H1 (cell line): ENCODE results near the gene THADA. TPM values are rescaled to one million over a fixed set of nuclear protein-coding genes. Genes with fewer than 3 reads are reported as not detected.

ENCODE experiments used
- CTCF ChIA-PET: fragments of 300-600 bp; sonication (Branson Sonifier 250); formaldehyde crosslinking; loops from one replicate; lab custom pipeline; 2021; ENCODE audit not compliant: partially characterized antibody; lab: Charles Lee
- POLR2A ChIA-PET: fragments of 300-600 bp; sonication (Branson Sonifier 250); formaldehyde crosslinking; loops from one replicate; lab custom pipeline; 2021; ENCODE audit warnings: inconsistent platforms; ENCODE audit not compliant: partially characterized antibody; lab: Charles Lee
- DNase-seq, 2 experiments: peaks; one replicate each; pipeline versions ENCODE4 v3.0.0 to v3.0.0-alpha.2; 2010 to 2022; ENCODE audit warnings: low spot score in 2 of 2, low read depth in 1 of 2, mixed read lengths in 1 of 2
- FAIRE-seq: peaks from 2 replicates; lab custom pipeline; 2011; peaks lifted over from hg19 to GRCh38; lab: Jason Lieb, UNC
- H2AFZ ChIP-seq: 2 replicates; pipeline ENCODE4 v1.8.1; 2012; ENCODE audit warnings: low read length, inconsistent platforms
- H2AK5ac ChIP-seq: 2 replicates; pipeline ENCODE4 v1.6.1; 2013; ENCODE audit warnings: low read depth, low read length
- H2BK120ac ChIP-seq: replicated peaks from 2 replicates; pipeline ENCODE3; 2013; ENCODE audit warnings: low read depth, low read length, inconsistent platforms
- H2BK12ac ChIP-seq: 2 replicates; pipeline ENCODE4 v1.6.1; 2013; ENCODE audit warnings: low read depth, low read length
- H2BK15ac ChIP-seq: 2 replicates; pipeline ENCODE4 v1.6.1; 2013; ENCODE audit warnings: low read length
- H2BK20ac ChIP-seq: 2 replicates; pipeline ENCODE4 v1.6.1; 2013; ENCODE audit warnings: low read length
- H2BK5ac ChIP-seq: 2 replicates; pipeline ENCODE4 v1.6.1; 2013; ENCODE audit warnings: low read depth, low read length
- H3K14ac ChIP-seq: 2 replicates; pipeline ENCODE4 v1.6.1; 2013; ENCODE audit warnings: inconsistent platforms; ENCODE audit not compliant: insufficient read length
- H3K18ac ChIP-seq: 2 replicates; pipeline ENCODE4 v1.6.1; 2013; ENCODE audit warnings: low read length; ENCODE audit errors: extremely low read depth
- H3K23ac ChIP-seq: 2 replicates; pipeline ENCODE4 v1.6.1; 2013; ENCODE audit warnings: inconsistent platforms; ENCODE audit not compliant: insufficient read length
- H3K23me2 ChIP-seq: 2 replicates; pipeline ENCODE4 v1.6.1; 2013; ENCODE audit warnings: low read depth, low read length
- H3K27ac ChIP-seq: 2 replicates; pipeline ENCODE4 v1.6.1; 2011; ENCODE audit warnings: low read depth, low read length, inconsistent platforms
- H3K27me3 ChIP-seq, 4 experiments: replicated peaks in 1 of 4; 1 replicate in 1 of 4; 2 replicates in 3 of 4; pipeline versions ENCODE4 v1.6.1 to v1.8.1; 2011 to 2013; ENCODE audit warnings: low read length in 3 of 4, mild to moderate bottlenecking in 3 of 4, inconsistent platforms in 2 of 4, mixed read lengths in 2 of 4, moderate library complexity in 1 of 4; ENCODE audit not compliant: control insufficient read depth in 3 of 4, insufficient read depth in 3 of 4; ENCODE audit errors: extremely low read depth in 1 of 4
- H3K36me3 ChIP-seq, 4 experiments: 2 replicates each; pipeline versions ENCODE4 v1.6.1 to v1.8.1; 2011 to 2013; ENCODE audit warnings: mild to moderate bottlenecking in 4 of 4, low read length in 3 of 4, moderate library complexity in 2 of 4, control low read depth in 1 of 4, inconsistent platforms in 1 of 4; ENCODE audit not compliant: insufficient read depth in 4 of 4, control insufficient read depth in 2 of 4
- H3K4ac ChIP-seq: replicated peaks from 2 replicates; pipeline ENCODE3; 2013; ENCODE audit warnings: low read length, low read depth, mixed read lengths, inconsistent platforms; ENCODE audit not compliant: insufficient read length
- H3K4me1 ChIP-seq, 4 experiments: replicated peaks in 1 of 4; 1 replicate in 1 of 4; 2 replicates in 3 of 4; pipeline versions ENCODE4 v1.6.1 to v1.8.1; 2011 to 2013; ENCODE audit warnings: low read length in 3 of 4, inconsistent platforms in 2 of 4, mixed read lengths in 1 of 4; ENCODE audit not compliant: insufficient read depth in 4 of 4, control insufficient read depth in 3 of 4
- H3K4me2 ChIP-seq, 2 experiments: 2 replicates each; pipeline versions ENCODE4 v1.6.1 to v1.8.1; 2011 to 2013; ENCODE audit warnings: low read depth in 2 of 2, low read length in 2 of 2, control low read depth in 1 of 2, inconsistent platforms in 1 of 2, mild to moderate bottlenecking in 1 of 2; ENCODE audit not compliant: insufficient read depth in 1 of 2
- H3K4me3 ChIP-seq, 4 experiments: fragments of 200-600, 300-600 bp in 1 of 4; sonication (generic), shearing (Covaris generic), sonication (Bioruptor Twin) in 1 of 4; 2 replicates each; pipeline versions ENCODE4 v1.5.1 to v1.8.1; 2011 to 2016; ENCODE audit warnings: low read length in 4 of 4, low read depth in 3 of 4, control low read depth in 2 of 4, inconsistent platforms in 2 of 4, mild to moderate bottlenecking in 2 of 4, mixed read lengths in 1 of 4, moderate library complexity in 1 of 4; ENCODE audit not compliant: insufficient read depth in 2 of 4; ENCODE audit errors: extremely low read depth in 1 of 4
- H3K56ac ChIP-seq: replicated peaks from 2 replicates; pipeline ENCODE3; 2013; ENCODE audit warnings: low read depth, mild to moderate bottlenecking, mixed read lengths, low read length, inconsistent platforms; ENCODE audit not compliant: insufficient read length
- H3K79me1 ChIP-seq: 2 replicates; pipeline ENCODE4 v1.6.1; 2013; ENCODE audit warnings: low read depth, low read length, control low read depth
- H3K79me2 ChIP-seq, 2 experiments: 2 replicates each; pipeline versions ENCODE4 v1.6.1 to v1.8.1; 2012 to 2013; ENCODE audit warnings: low read length in 2 of 2, mild to moderate bottlenecking in 2 of 2, inconsistent platforms in 1 of 2; ENCODE audit not compliant: insufficient read depth in 2 of 2, control insufficient read depth in 1 of 2
- H3K9ac ChIP-seq, 4 experiments: replicated peaks in 1 of 4; 1 replicate in 1 of 4; 2 replicates in 3 of 4; pipeline versions ENCODE4 v1.6.1 to v1.8.1; 2011 to 2013; ENCODE audit warnings: low read depth in 3 of 4, low read length in 3 of 4, control low read depth in 2 of 4, mild to moderate bottlenecking in 2 of 4, moderate library complexity in 2 of 4, inconsistent platforms in 1 of 4; ENCODE audit errors: extremely low read depth in 1 of 4
- H3K9me3 ChIP-seq, 2 experiments: 2 replicates each; pipeline versions ENCODE4 v1.6.1 to v1.8.1; 2012 to 2013; ENCODE audit warnings: mild to moderate bottlenecking in 2 of 2, moderate library complexity in 2 of 2, control low read depth in 1 of 2, inconsistent platforms in 1 of 2, low read depth in 1 of 2, low read length in 1 of 2, mixed read lengths in 1 of 2; ENCODE audit not compliant: insufficient read depth in 2 of 2
- H4K20me1 ChIP-seq, 2 experiments: replicated peaks in 1 of 2; 2 replicates each; pipeline versions ENCODE3 to v1.8.1; 2011 to 2013; ENCODE audit warnings: inconsistent platforms in 2 of 2, low read length in 2 of 2, mild to moderate bottlenecking in 1 of 2; ENCODE audit not compliant: insufficient read depth in 2 of 2, control insufficient read depth in 1 of 2
- H4K5ac ChIP-seq: 2 replicates; pipeline ENCODE4 v1.6.1; 2013; ENCODE audit warnings: low read length, low read depth, mixed read lengths, inconsistent platforms; ENCODE audit not compliant: insufficient read length
- H4K8ac ChIP-seq: 2 replicates; pipeline ENCODE4 v1.8.0; 2013; ENCODE audit warnings: mild to moderate bottlenecking, moderate library complexity, low read length, inconsistent platforms; ENCODE audit not compliant: insufficient read depth; ENCODE audit errors: extremely low read depth
- H4K91ac ChIP-seq: replicated peaks from 2 replicates; pipeline ENCODE3; 2013; ENCODE audit warnings: low read length, mixed read lengths, inconsistent platforms; ENCODE audit not compliant: insufficient read length
- CEBPB ChIP-seq: IDR thresholded peaks from 2 replicates; pipeline ENCODE4 v1.6.1; 2012; ENCODE audit warnings: low read depth, low read length
- CTCF ChIP-seq, 3 experiments: IDR thresholded peaks; 1 replicate in 2 of 3; 2 replicates in 1 of 3; pipeline versions ENCODE4 v1.5.1 to v1.6.1; 2011; ENCODE audit warnings: low read length in 3 of 3, mild to moderate bottlenecking in 3 of 3, inconsistent platforms in 2 of 3, low read depth in 1 of 3, moderate library complexity in 1 of 3; ENCODE audit not compliant: insufficient read depth in 1 of 3; ENCODE audit errors: control extremely low read depth in 1 of 3
- MAFK ChIP-seq: IDR thresholded peaks from 2 replicates; pipeline ENCODE4 v1.6.1; 2012; ENCODE audit warnings: low read depth, mild to moderate bottlenecking, improper control_type of control experiment, low read length
- NANOG ChIP-seq: IDR thresholded peaks from 2 replicates; pipeline ENCODE4 v1.6.1; 2011; ENCODE audit warnings: low read length, low read depth, mild to moderate bottlenecking, inconsistent platforms; ENCODE audit not compliant: insufficient read depth, poor library complexity, severe bottlenecking
- WGBS, 2 experiments: shearing (Covaris generic) in 1 of 2; methylation state at CpG; one replicate each; pipeline versions ENCODE4 v1.1.6 to v1.1.7; 2013 to 2015; ENCODE audit warnings: low lambda C conversion rate in 2 of 2, mixed read lengths in 2 of 2, inconsistent platforms in 1 of 2, low coverage in 1 of 2, missing lambda C conversion rate in 1 of 2; ENCODE audit not compliant: insufficient replicate concordance in 2 of 2, insufficient coverage in 1 of 2, insufficient read length in 1 of 2; ENCODE audit errors: extremely low coverage in 1 of 2, missing lambda C conversion rate in 1 of 2; 5-methylcytosine and 5-hydroxymethylcytosine counted together
- polyA plus RNA-seq, 7 experiments: library from polyadenylated mRNA; depleted of rRNA in 3 of 7; stranded (reverse) in 5 of 7; unstranded in 2 of 7; fragments of >200 nt in 5 of 7; fragments of 200-250 nt in 2 of 7; gene quantifications; 1 replicate in 5 of 7; 2 replicates in 1 of 7; 4 replicates in 1 of 7; pipeline versions ENCODE4 v1.2.1 to v1.2.3, GENCODE V29; 2011 to 2013; ENCODE audit warnings: missing spikeins in 2 of 7, mixed read lengths in 2 of 7
- total RNA-seq: library from RNA; stranded (reverse); fragmentation: NEBNext Ultra II Directional; extraction: Animal tissue kit (Norgen Biotek cat#: 25700); gene quantifications from 2 replicates; pipeline ENCODE4 v1.2.1, GENCODE V29; 2021

Gene THADA
- total and polyA plus RNA-seq, 2 of the 8 experiments (the other 6 are each of a cell fraction or from before 2014, with no cell fraction given) = 22.4 to 26.8 TPM

GRCh38 chr2:43458014-43458628, 137.7 kb downstream of the THADA start:
- Histone ChIP-seq H2AK5ac (no peak overlapping the region), H3K4ac (no peak overlapping the region), H4K5ac (no peak overlapping the region), H3K27ac (no peak overlapping the region), H3K14ac (no peak overlapping the region), H4K20me1 (no peaks in the 10 kb centered on the region), H3K36me3 (no peaks in the 10 kb centered on the region)
- WGBS, 2 experiments = 94% methylated on average over 4 of the region's 4 CpGs; no CpG with 5 or more reads in 1 of the 2 experiments
- POLR2A ChIA-PET = interaction anchor here (1.4 kb wide), 1 partner anchor 9 kb away, joined by 3 read pairs; no protein-coding TSS in a partner anchor
- CTCF ChIA-PET = interaction anchor here (0.8 kb wide), 1 partner anchor 331 kb away, joined by 3 read pairs; no protein-coding TSS in a partner anchor
- FAIRE-seq = no peak
- TF ChIP-seq NANOG (no peak), MAFK (no peak), CTCF (IDR thresholded peaks at IDR 0.05; ENCODE audit: control extremely low read depth in 1 of 3, insufficient read depth in 1 of 3, low read depth in 1 of 3, low read length in 3 of 3) (no peak), CEBPB (no peak)
- TF ChIP-seq, all 59 proteins: peak for 0
- Histone ChIP-seq H2BK12ac (no peak overlapping the region), H2BK15ac (no peak overlapping the region), H4K8ac (no peak overlapping the region), H3K56ac (no peak overlapping the region), H3K23ac (no peak overlapping the region), H2BK120ac (no peak overlapping the region), H3K9ac (no peak overlapping the region), H2AFZ (no peak overlapping the region), H3K18ac (no peak overlapping the region), H4K91ac (no peak overlapping the region), H3K23me2 (no peaks in the 10 kb centered on the region; the same call in 1 of the 2 replicates), H3K4me2 (no peak overlapping the region), H2BK5ac (no peak overlapping the region), H3K79me2 (no peaks in the 10 kb centered on the region), H3K4me1 (no peaks in the 10 kb centered on the region), H2BK20ac (no peak overlapping the region), H3K9me3 (no peaks in the 10 kb centered on the region), H3K79me1 (no peaks in the 10 kb centered on the region), H3K4me3 (no peak overlapping the region), H3K27me3 (no peaks in the 10 kb centered on the region)
- DNase-seq = no peak
